Epithelial cell of esophagus (primary cell): ENCODE results near the gene SLC43A1.

Experiments
- DNase-seq: peaks from one replicate; pipeline ENCODE4 v3.0.0; 2010; ENCODE audit warnings: low read depth
- H3K4me3 ChIP-seq: 2 replicates; pipeline ENCODE4 v1.5.1; 2011; ENCODE audit warnings: mild to moderate bottlenecking, low read length, control low read depth
- CTCF ChIP-seq: IDR thresholded peaks from 2 replicates; pipeline ENCODE4 v1.5.1; 2011; ENCODE audit warnings: low read depth, mild to moderate bottlenecking, low read length, control low read depth, inconsistent platforms; ENCODE audit not compliant: insufficient read depth; ENCODE audit errors: missing control alignments

Gene SLC43A1

DNA sequence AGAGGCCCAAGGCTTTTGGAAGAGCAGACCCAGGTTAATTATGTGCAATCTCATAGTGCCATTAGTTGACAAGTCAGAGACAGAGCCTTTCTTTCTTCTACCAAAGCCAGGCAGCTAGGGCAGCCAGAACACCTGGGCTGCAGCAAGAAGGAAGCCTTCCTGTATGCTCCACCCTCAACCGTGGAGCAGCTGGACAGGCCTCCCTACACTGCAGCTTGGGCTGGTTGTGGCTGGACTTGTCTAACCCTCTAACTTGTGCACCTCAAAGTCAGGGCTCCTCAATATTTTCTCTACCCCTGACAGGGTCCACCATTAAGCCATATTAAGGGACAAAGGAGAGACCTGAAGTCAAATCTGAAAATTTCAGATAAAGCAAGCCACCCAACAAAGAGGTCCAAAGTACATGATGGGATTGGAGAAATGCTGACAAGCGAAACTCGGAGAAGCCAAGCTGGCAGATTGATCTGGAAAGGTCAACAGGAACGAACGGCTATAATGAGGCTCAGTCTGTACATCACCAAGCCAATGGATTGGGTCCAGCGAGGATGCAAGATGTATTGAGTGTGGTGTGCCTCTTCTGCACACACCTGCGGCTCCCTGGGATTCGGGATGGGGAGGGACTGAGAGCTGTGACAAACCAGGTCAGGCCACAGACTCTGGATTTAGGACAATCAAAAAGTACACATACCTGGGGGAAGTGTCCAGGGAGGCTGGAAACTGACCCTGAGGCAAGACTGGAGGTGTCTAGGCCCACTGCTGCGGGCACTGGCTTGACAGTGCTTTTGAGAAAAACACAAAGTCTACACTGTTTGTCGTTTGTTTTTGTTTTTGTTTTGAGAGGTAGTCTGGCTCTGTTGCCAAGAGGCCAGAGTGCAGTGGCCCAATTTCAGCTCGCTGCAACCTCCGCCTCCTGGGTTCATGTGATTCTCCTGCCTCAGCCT, 76.9 kb downstream of the SLC43A1 start:
- DNase-seq = no peak
- TF ChIP-seq CTCF = no peak
- no peak overlapping the region for H3K4me3 ChIP-seq

- no peak overlapping the region for H3K4me3 ChIP-seq
- no peak for DNase-seq
- TF ChIP-seq CTCF = no peak
Observed at GRCh38 chr11:57436031-57436430, 79.5 kb downstream of the SLC43A1 start.

DNA sequence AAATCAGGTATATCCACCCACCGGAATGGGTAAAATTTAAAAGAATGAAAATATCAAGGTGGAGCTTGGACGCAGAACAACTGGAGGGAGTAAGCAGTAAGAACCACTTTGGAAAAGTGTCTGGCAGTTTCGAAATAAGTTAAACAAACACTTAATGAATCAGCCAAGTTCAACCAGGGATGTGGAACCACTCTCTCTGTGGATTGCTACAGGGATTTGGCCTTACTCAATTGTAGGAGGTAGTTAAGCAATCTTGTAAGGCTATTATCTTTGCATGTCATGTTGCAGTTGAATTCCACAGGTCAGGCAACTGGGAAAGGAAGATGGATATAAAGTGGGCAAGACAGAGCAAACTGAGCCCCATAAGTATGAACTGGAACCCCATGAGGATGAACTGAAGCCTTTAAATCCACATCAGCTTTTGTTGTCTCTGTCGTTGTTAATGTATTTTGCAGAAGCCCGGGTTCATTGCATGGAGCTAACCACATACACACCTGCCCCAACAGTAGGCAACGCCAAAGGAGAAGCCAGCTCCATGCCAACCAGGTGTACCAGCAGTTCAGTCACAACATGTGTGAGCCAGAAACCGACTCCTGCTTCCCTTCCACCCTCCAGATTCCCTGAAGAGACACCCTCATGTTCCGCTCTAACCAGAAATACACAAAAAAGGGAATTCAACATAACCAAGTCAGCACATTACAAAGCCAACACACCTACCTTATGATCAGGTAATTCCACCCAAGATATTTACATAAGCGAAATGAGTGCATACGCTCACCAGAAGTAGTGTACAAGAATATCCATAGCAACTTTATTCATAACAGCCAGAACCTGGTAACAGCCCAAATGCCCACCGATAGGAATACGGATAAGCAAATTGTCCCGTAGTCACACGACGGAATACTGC, 80.6 kb downstream of the SLC43A1 start:
- DNase-seq = peak; percentile 96
- no peak for TF ChIP-seq CTCF
- H3K4me3 ChIP-seq = no peak overlapping the region
